ENCODE data around the gene APBA1. TPM values are rescaled to one million over a fixed set of nuclear protein-coding genes. Genes with fewer than 3 reads are reported as not detected.

The APBA1 gene
- total and polyA plus RNA-seq, 12 donors: 0.66 to 5.7 (median 2.5) TPM

DNA sequence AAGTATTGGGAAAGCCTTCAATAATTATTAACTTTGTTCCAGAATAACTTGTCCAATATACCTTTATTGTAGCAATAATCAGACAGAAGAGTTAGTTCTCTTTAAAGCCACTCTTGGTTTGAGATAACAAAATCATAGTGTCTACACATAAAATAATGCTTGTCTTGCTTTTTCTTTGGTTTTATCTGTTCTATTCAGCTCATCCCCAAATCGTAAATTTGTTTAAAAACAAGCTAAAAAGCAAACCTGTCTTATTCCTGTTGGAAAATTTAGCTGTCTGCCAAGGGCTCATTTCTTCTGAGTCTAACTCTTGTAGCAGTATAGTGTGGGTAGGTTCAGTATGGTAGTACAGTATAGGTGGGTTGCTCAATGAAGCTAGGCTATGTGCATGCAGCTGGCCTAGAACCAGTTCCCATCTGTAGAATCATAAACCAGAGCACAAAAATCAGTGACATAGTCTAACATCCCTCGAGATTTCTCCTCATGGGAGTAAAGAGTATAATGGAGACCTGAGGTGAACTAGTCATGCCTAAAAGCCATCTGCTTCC lies 17.9 kb upstream of the APBA1 start:
- no peak overlapping the region for H3K27ac ChIP-seq
- H3K9me3 ChIP-seq: peaks cover 0 to 20% (median 0%) of the 10 kb centered on the region in 11 donors
- H3K4me3 ChIP-seq: no peak overlapping the region
- intact Hi-C loops (cut with DNase I): no loop called here
- H3K27me3 ChIP-seq: no peaks in the 10 kb centered on the region
- H3K4me1 ChIP-seq: no peaks in the 10 kb centered on the region
- no peaks in the 10 kb centered on the region for H3K36me3 ChIP-seq
- WGBS, 2 donors: 68% methylated on average over 2 of the region's 2 CpGs
- DNase-seq (no peak), ATAC-seq (no peak)
- TF ChIP-seq, protein P1, sequence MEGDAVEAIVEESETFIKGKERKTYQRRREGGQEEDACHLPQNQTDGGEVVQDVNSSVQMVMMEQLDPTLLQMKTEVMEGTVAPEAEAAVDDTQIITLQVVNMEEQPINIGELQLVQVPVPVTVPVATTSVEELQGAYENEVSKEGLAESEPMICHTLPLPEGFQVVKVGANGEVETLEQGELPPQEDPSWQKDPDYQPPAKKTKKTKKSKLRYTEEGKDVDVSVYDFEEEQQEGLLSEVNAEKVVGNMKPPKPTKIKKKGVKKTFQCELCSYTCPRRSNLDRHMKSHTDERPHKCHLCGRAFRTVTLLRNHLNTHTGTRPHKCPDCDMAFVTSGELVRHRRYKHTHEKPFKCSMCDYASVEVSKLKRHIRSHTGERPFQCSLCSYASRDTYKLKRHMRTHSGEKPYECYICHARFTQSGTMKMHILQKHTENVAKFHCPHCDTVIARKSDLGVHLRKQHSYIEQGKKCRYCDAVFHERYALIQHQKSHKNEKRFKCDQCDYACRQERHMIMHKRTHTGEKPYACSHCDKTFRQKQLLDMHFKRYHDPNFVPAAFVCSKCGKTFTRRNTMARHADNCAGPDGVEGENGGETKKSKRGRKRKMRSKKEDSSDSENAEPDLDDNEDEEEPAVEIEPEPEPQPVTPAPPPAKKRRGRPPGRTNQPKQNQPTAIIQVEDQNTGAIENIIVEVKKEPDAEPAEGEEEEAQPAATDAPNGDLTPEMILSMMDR (IDR thresholded peaks at IDR 0.05): no peak

DNA sequence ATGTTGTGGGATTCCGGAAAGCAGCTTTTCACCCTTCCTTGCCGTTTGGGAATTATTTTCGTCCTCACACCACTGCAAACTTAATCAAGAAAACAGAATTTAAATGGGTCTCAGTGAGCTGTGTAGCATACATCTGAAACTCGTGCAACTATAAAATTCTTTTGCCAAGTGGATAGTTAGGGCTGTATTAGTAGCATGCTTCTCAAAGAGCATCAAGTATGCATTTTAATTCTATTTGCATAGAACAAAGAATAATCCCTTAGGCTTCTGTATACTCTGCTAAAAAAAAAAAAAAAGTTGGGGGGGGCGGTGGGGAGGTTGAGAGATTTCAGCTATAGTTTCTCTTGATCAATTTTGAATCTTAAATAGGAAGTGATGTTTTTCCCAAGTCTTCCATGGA lies 11.8 kb upstream of the APBA1 start:
- Histone ChIP-seq H3K27me3 (no peaks in the 10 kb centered on the region), H3K27ac (no peak overlapping the region), H3K36me3 (no peaks in the 10 kb centered on the region), H3K4me3 (no peak overlapping the region), H3K4me1 (no peaks in the 10 kb centered on the region), H3K9me3 (no peaks in the 10 kb centered on the region)
- TF ChIP-seq, protein P1 (IDR thresholded peaks at IDR 0.05): no peak
- ATAC-seq: no peak
- intact Hi-C loops (cut with DNase I): no loop called here
- DNase-seq: no peak
- 73 to 76% methylated on average over 5 of the region's 5 CpGs for WGBS, 2 donors

DNA sequence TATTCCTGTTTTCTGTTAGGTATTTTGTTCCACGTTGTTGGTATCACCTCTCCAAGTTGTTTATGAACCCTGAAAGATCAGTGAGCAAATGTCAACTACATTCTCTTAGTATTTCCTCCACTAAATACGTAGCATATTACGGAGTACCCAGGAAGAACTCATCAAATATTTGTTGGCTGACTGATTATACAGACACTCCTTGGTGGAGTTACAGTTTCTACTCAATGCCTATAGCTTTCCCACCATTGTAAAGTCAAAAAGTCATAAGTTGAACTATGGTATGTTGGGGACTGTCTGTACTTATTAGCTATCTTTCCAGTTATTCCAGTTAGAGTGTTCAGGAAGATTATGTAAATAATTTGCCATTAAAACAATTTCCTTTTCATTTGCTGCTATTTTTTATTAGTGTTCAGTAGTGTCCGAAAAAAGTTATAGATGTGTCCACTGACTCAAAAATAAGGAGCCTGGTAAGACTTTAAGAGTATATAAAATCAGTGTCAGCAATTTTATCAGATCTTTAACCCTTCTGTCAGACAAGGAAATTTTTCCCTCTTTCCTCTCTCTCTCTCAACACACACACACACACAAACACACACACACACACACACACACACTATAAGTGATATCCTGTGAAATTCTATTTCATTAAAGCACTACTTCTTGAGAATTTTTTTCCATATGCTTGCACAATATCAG lies 6.8 kb upstream of the APBA1 start:
- Histone ChIP-seq H3K27ac (no peak overlapping the region), H3K36me3 (no peaks in the 10 kb centered on the region), H3K4me3 (no peak overlapping the region), H3K9me3 (no peaks in the 10 kb centered on the region), H3K27me3 (no peaks in the 10 kb centered on the region), H3K4me1 (peaks cover 0 to 8% (median 0%) of the 10 kb centered on the region in 9 donors)
- ATAC-seq (no peak), DNase-seq (no peak)
- 84 to 85% methylated on average over 4 of the region's 4 CpGs for WGBS, 2 donors
- intact Hi-C loops (cut with DNase I): loop anchor here in 6 of 10 donors (5.0 to 10.0 kb wide), 4 partner anchors 66 to 254 kb away; no protein-coding TSS in a partner anchor
- TF ChIP-seq, protein P1 (IDR thresholded peaks at IDR 0.05): no peak

DNA sequence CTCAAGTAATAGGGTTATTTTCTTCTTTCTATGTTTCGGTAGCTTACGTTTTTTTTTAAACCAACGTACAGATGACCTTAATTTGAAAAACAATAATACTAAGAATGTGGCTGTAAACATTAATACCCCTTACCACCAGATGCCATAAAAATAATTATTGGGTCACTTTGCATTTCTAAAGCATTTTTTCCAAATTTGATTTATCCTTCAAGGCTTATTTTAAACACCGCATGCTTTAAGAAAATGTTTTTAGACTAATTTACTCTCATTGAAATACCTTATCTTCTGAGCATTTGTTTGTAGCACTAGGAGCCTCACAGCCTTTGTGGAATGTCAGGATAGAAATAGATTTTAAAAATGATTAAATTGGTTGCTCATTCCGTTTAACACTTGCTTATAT lies 5.8 kb upstream of the APBA1 start:
- Histone ChIP-seq H3K4me1 (peaks cover 0 to 16% (median 8%) of the 10 kb centered on the region in 9 donors), H3K9me3 (no peaks in the 10 kb centered on the region), H3K36me3 (no peaks in the 10 kb centered on the region), H3K4me3 (no peak overlapping the region), H3K27ac (no peak overlapping the region), H3K27me3 (peaks cover 0 to 7% (median 0%) of the 10 kb centered on the region in 7 donors)
- intact Hi-C loops (cut with DNase I): loop anchor here in 6 of 10 donors (5.0 to 10.0 kb wide), 4 partner anchors 67 to 253 kb away; no protein-coding TSS in a partner anchor
- TF ChIP-seq, protein P1 (IDR thresholded peaks at IDR 0.05): no peak
- 85 to 87% methylated on average over 5 of the region's 5 CpGs for WGBS, 2 donors
- DNase-seq (no peak), ATAC-seq (no peak)
